Measurements from ENCODE around the gene SYT12.

DNA sequence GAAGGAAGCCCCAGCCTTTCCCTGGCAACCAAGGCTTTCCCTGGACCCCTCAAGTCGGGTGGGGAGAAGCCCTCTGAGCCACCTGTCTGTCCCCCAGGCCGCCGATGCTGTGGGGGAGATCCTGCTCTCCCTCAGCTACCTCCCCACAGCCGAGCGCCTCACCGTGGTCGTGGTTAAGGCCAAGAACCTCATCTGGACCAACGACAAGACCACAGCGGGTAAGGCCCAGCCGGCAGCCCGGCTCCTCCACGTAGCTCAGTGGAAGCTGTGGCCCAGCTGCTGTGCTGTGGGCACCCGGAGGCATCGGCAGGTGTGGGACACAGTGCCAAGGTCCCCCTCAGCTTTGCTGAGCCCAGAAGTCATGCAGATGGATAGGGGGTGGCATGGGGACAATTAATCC lies 21.6 kb downstream of the SYT12 start:
- TF ChIP-seq CTCF (conservative IDR thresholded peaks at IDR 0.05; ENCODE audit: low read depth, low read length), result no peak
- no peak for TF ChIP-seq EZH2 (IDR thresholded peaks at IDR 0.05; ENCODE audit: borderline replicate concordance, low read depth, low read length, poor library complexity, severe bottlenecking)
